ENCODE data around the gene ARHGAP24. TPM values are rescaled to one million over a fixed set of nuclear protein-coding genes. Genes with fewer than 3 reads are reported as not detected.
A peak's percentile ranks its signal among the peaks of the same experiment; 100 is the strongest.

Gene ARHGAP24
- 47.4 TPM for total RNA-seq (2013)
- polyA plus RNA-seq (10 to 100 TPM; 12.5 to 32.0 (median 18.8) TPM), polyA minus RNA-seq (29.8 and 34.9 TPM in 2 replicates), total RNA-seq (5.3 to 39.5 (median 29.4) reads per million in 11 experiments)

GRCh38 chr4:85474818-85475630 lies at the start of gene ARHGAP24:
Gene ARHGAP24, plus strand, starts transcription at chr4:85475150.
- 1% methylated on average over 14 of the region's 41 CpGs for WGBS (ENCODE audit: insufficient coverage)
- H3K27me3 ChIP-seq (ENCODE audit: control insufficient read depth in 2 of 2, insufficient read depth in 2 of 2, low read length in 2 of 2), result peaks cover 0 to 2% of the 10 kb centered on the region in 2 donors
- H3K36me3 Mint-ChIP-seq, result peaks cover 8 to 24% of the 10 kb centered on the region in 2 donors
- intact Hi-C loops (cut with micrococcal nuclease), result loop anchor here in 1 of 2 donors (10.0 kb wide), 1 partner anchor 260 kb away; no protein-coding TSS in a partner anchor
- H4K20me1 ChIP-seq (ENCODE audit: insufficient read depth, low read length), result peaks cover 30% of the 10 kb centered on the region
- H3K27me3 Mint-ChIP-seq (ENCODE audit: low read depth in 3 of 3), result peaks cover 8 to 11% (median 9%) of the 10 kb centered on the region in 3 donors
- peak; percentile 65 to 82 (median 71) for DNase-seq
- peak within 1 kb of the TSS; percentile 82 for H3K9ac ChIP-seq (ENCODE audit: insufficient read depth, low read length, poor library complexity, severe bottlenecking)
- peak within 1 kb of the TSS; percentile 95 to 96 for H3K4me3 Mint-ChIP-seq
- no peak for TF ChIP-seq CTCF (IDR thresholded peaks at IDR 0.05)
- H3K27ac ChIP-seq (ENCODE audit: low read depth in 1 of 2, low read length in 2 of 2), result peak within 1 kb of the TSS; percentile 86 to 93
- no peaks in the 10 kb centered on the region for H3K9me3 ChIP-seq (replicated peaks in 1 of 2; ENCODE audit: control insufficient read depth in 1 of 2, insufficient read depth in 1 of 2, low read length in 2 of 2)
- H3K4me1 ChIP-seq (ENCODE audit: control insufficient read depth in 1 of 2, insufficient read depth in 2 of 2, low read length in 2 of 2), result peaks cover 23 to 40% of the 10 kb centered on the region in 2 donors
- H3K9me3 Mint-ChIP-seq, result peaks cover 0 to 3% (median 2%) of the 10 kb centered on the region in 7 donors
- peak within 1 kb of the TSS; percentile 86 to 97 (median 95) for H3K27ac Mint-ChIP-seq
- peaks cover 43% of the 10 kb centered on the region for H3K4me1 Mint-ChIP-seq
- H2AFZ ChIP-seq (ENCODE audit: insufficient read depth, low read depth, low read length, poor library complexity, severe bottlenecking), result peak within 1 kb of the TSS; percentile 97
- peak within 1 kb of the TSS; percentile 65 to 91 (median 72) for H3K4me3 ChIP-seq (replicated peaks in 1 of 3; ENCODE audit: low read depth in 2 of 3, low read length in 3 of 3)
- peaks cover 43% of the 10 kb centered on the region for H3K79me2 ChIP-seq (ENCODE audit: insufficient read depth, low read length)
- no peaks in the 10 kb centered on the region for H3K36me3 ChIP-seq (replicated peaks in 1 of 2; ENCODE audit: control insufficient read depth in 1 of 2, insufficient read depth in 2 of 2, low read length in 2 of 2)
- H3K4me2 ChIP-seq (replicated peaks; ENCODE audit: extremely low read depth, low read length, poor library complexity, severe bottlenecking), result peak within 1 kb of the TSS; percentile 86

- DNase-seq, result no peak
- Mint-ChIP-seq H3K9me3 (no peaks in the 10 kb centered on the region), H3K27me3 (ENCODE audit: low read depth in 3 of 3) (peaks cover 0 to 8% (median 2%) of the 10 kb centered on the region in 3 donors), H3K4me3 (no peak overlapping the region), H3K27ac (no peak overlapping the region), H3K4me1 (no peaks in the 10 kb centered on the region), H3K36me3 (no peaks in the 10 kb centered on the region)
- no peak overlapping the region for H3K9ac ChIP-seq (ENCODE audit: insufficient read depth, low read length, poor library complexity, severe bottlenecking)
- peaks cover 0 to 2% of the 10 kb centered on the region in 2 donors for H3K27me3 ChIP-seq (ENCODE audit: control insufficient read depth in 2 of 2, insufficient read depth in 2 of 2, low read length in 2 of 2)
- no peaks in the 10 kb centered on the region for H3K36me3 ChIP-seq (replicated peaks in 1 of 2; ENCODE audit: control insufficient read depth in 1 of 2, insufficient read depth in 2 of 2, low read length in 2 of 2)
- no peaks in the 10 kb centered on the region for H3K4me1 ChIP-seq (ENCODE audit: control insufficient read depth in 1 of 2, insufficient read depth in 2 of 2, low read length in 2 of 2)
- H3K79me2 ChIP-seq (ENCODE audit: insufficient read depth, low read length), result no peaks in the 10 kb centered on the region
- H3K4me2 ChIP-seq (replicated peaks; ENCODE audit: extremely low read depth, low read length, poor library complexity, severe bottlenecking), result no peak overlapping the region
- H3K27ac ChIP-seq (ENCODE audit: low read depth in 1 of 2, low read length in 2 of 2), result no peak overlapping the region
- intact Hi-C loops (cut with micrococcal nuclease), result loop anchor here in 1 of 2 donors (10.0 kb wide), 1 partner anchor 318 kb away; no protein-coding TSS in a partner anchor
- no peak overlapping the region for H2AFZ ChIP-seq (ENCODE audit: insufficient read depth, low read depth, low read length, poor library complexity, severe bottlenecking)
- WGBS (ENCODE audit: insufficient coverage), result no CpG with 5 or more reads among the region's 3 CpGs
- no peaks in the 10 kb centered on the region for H3K9me3 ChIP-seq (replicated peaks in 1 of 2; ENCODE audit: control insufficient read depth in 1 of 2, insufficient read depth in 1 of 2, low read length in 2 of 2)
- no peaks in the 10 kb centered on the region for H4K20me1 ChIP-seq (ENCODE audit: insufficient read depth, low read length)
- H3K4me3 ChIP-seq (replicated peaks in 1 of 3; ENCODE audit: low read depth in 2 of 3, low read length in 3 of 3), result no peak overlapping the region
- TF ChIP-seq CTCF (IDR thresholded peaks at IDR 0.05), result no peak
These were observed 48.6 kb upstream of the ARHGAP24 start for GRCh38 chr4:85426366-85426765.

Data from CD14-positive monocyte (primary cell).